IMR-90 (cell line): ENCODE data around the gene DGAT2L6. TPM values are rescaled to one million over a fixed set of nuclear protein-coding genes. Genes with fewer than 3 reads are reported as not detected.

Experiments
- ATAC-seq: fragments of 200-7000 bp; cut with Tn5 transposase; 2 replicates; pipeline ENCODE4 v1.9.1; 2020; ENCODE audit warnings: low read depth, mild to moderate bottlenecking, moderate library complexity
- BruUV-seq: library from RNA; stranded (reverse); fragments of 400-500 nt; replicated peaks from 2 replicates; lab custom pipeline; 2021; lab: Mats Ljungman, UMichigan
- CTCF ChIA-PET: fragments of 300-600 bp; formaldehyde crosslinking; extraction: SDS; loops from one replicate; lab custom pipeline; 2021; ENCODE audit warnings: antibody characterized with exemption; lab: Yijun Ruan, JAX
- POLR2A ChIA-PET: fragments of 300-600 bp; sonication (Branson Sonifier 250); formaldehyde crosslinking; loops from one replicate; lab custom pipeline; 2022; ENCODE audit warnings: antibody characterized with exemption; ENCODE audit not compliant: unreplicated experiment; lab: Charles Lee
- DNase-seq: peaks from one replicate; pipeline ENCODE4 v3.0.0; 2013
- H2AFZ ChIP-seq: replicated peaks from 2 replicates; pipeline ENCODE3; 2013; ENCODE audit warnings: low read length, mild to moderate bottlenecking; ENCODE audit not compliant: poor library complexity
- H2AK5ac ChIP-seq: 2 replicates; pipeline ENCODE4 v1.6.1; 2013; ENCODE audit warnings: low read depth, low read length, inconsistent platforms
- H2AK9ac ChIP-seq: replicated peaks from 2 replicates; pipeline ENCODE3; 2013; ENCODE audit warnings: mild to moderate bottlenecking, low read depth, low read length, moderate library complexity; ENCODE audit not compliant: poor library complexity
- H2BK120ac ChIP-seq: 2 replicates; pipeline ENCODE4 v1.6.1; 2013; ENCODE audit warnings: low read depth, low read length, inconsistent platforms
- H2BK15ac ChIP-seq: 3 replicates; pipeline ENCODE4 v1.6.1; 2013; ENCODE audit warnings: low read depth, low read length, inconsistent platforms
- H2BK20ac ChIP-seq: 2 replicates; pipeline ENCODE4 v1.6.1; 2013; ENCODE audit warnings: low read depth, mild to moderate bottlenecking, inconsistent platforms, low read length, moderate library complexity
- H2BK5ac ChIP-seq: 2 replicates; pipeline ENCODE4 v1.6.1; 2013; ENCODE audit warnings: mild to moderate bottlenecking, low read depth, low read length, inconsistent platforms; ENCODE audit not compliant: poor library complexity, severe bottlenecking
- H3K14ac ChIP-seq: replicated peaks from 2 replicates; pipeline ENCODE4 v1.6.1; 2013; ENCODE audit warnings: low read depth, low read length, inconsistent platforms
- H3K18ac ChIP-seq: 2 replicates; pipeline ENCODE4 v1.6.1; 2013; ENCODE audit warnings: low read depth, low read length, control low read depth
- H3K23ac ChIP-seq: 2 replicates; pipeline ENCODE4 v1.6.1; 2013; ENCODE audit warnings: low read depth, low read length, inconsistent platforms
- H3K27ac ChIP-seq: 2 replicates; pipeline ENCODE4 v1.5.1; 2013; ENCODE audit warnings: mild to moderate bottlenecking, control low read depth, low read length; ENCODE audit not compliant: insufficient read depth
- H3K27me3 ChIP-seq: 2 replicates; pipeline ENCODE4 v1.6.1; 2013; ENCODE audit warnings: low read length; ENCODE audit not compliant: control insufficient read depth, insufficient read depth
- H3K36me3 ChIP-seq: 2 replicates; pipeline ENCODE4 v1.6.1; 2013; ENCODE audit warnings: low read length, mixed read lengths; ENCODE audit not compliant: control insufficient read depth, insufficient read depth
- H3K4ac ChIP-seq: 2 replicates; pipeline ENCODE4 v1.6.1; 2013; ENCODE audit warnings: low read depth, low read length, inconsistent platforms
- H3K4me1 ChIP-seq: 2 replicates; pipeline ENCODE4 v1.6.1; 2013; ENCODE audit warnings: low read length, mixed read lengths; ENCODE audit not compliant: control insufficient read depth, insufficient read depth
- H3K4me2 ChIP-seq: 2 replicates; pipeline ENCODE4 v1.6.1; 2013; ENCODE audit warnings: low read depth, mild to moderate bottlenecking, control low read depth, low read length, moderate library complexity
- H3K4me3 ChIP-seq: 2 replicates; pipeline ENCODE4 v1.5.1; 2013; ENCODE audit warnings: low read depth, mild to moderate bottlenecking, control low read depth, low read length, moderate library complexity; ENCODE audit not compliant: insufficient read depth
- H3K56ac ChIP-seq: 2 replicates; pipeline ENCODE4 v1.6.1; 2013; ENCODE audit warnings: low read length, inconsistent platforms; ENCODE audit not compliant: insufficient read depth; ENCODE audit errors: extremely low read depth
- H3K79me1 ChIP-seq, 2 experiments: 2 replicates each; pipeline ENCODE4 v1.6.1; 2013; ENCODE audit warnings: low read length in 2 of 2, inconsistent platforms in 1 of 2, low read depth in 1 of 2
- H3K9ac ChIP-seq: 2 replicates; pipeline ENCODE4 v1.6.1; 2013; ENCODE audit warnings: low read depth, low read length, control low read depth
- H3K9me1 ChIP-seq: 2 replicates; pipeline ENCODE4 v1.6.1; 2013; ENCODE audit warnings: low read length, inconsistent platforms; ENCODE audit not compliant: insufficient read depth
- H3K9me3 ChIP-seq: 2 replicates; pipeline ENCODE4 v1.6.1; 2013; ENCODE audit warnings: low read length; ENCODE audit not compliant: control insufficient read depth, insufficient read depth
- H4K20me1 ChIP-seq: 2 replicates; pipeline ENCODE4 v1.6.1; 2013; ENCODE audit warnings: low read length, inconsistent platforms; ENCODE audit not compliant: insufficient read depth
- H4K5ac ChIP-seq: 2 replicates; pipeline ENCODE4 v1.6.1; 2013; ENCODE audit warnings: mild to moderate bottlenecking, low read depth, low read length, control low read depth
- H4K8ac ChIP-seq, 2 experiments: 2 replicates each; pipeline ENCODE4 v1.6.1; 2013; ENCODE audit warnings: low read depth in 2 of 2, low read length in 2 of 2, control low read depth in 1 of 2, inconsistent platforms in 1 of 2
- H4K91ac ChIP-seq: 2 replicates; pipeline ENCODE4 v1.6.1; 2013; ENCODE audit warnings: low read depth, low read length, inconsistent platforms; ENCODE audit not compliant: insufficient read depth
- BHLHE40 ChIP-seq: fragments of 150-350 bp; IDR thresholded peaks from 2 replicates; pipeline ENCODE4 v1.6.1; 2016; ENCODE audit warnings: mild to moderate bottlenecking, low read depth, low read length
- CEBPB ChIP-seq: IDR thresholded peaks from 2 replicates; pipeline ENCODE4 v1.6.1; 2012; ENCODE audit warnings: low read depth, low read length, improper control_type of control experiment
- CHD1 ChIP-seq: IDR thresholded peaks from 2 replicates; pipeline ENCODE4 v1.6.1; 2012; ENCODE audit warnings: low read depth, low read length, improper control_type of control experiment
- ELK1 ChIP-seq: fragments of 150-350 bp; IDR thresholded peaks from 2 replicates; pipeline ENCODE4 v1.6.1; 2016; ENCODE audit warnings: low read depth, mild to moderate bottlenecking, low read length, moderate library complexity, borderline replicate concordance
- FOS ChIP-seq: fragments of 150-350 bp; IDR thresholded peaks from 2 replicates; pipeline ENCODE4 v1.6.1; 2016; ENCODE audit warnings: low read depth, low read length
- MAFK ChIP-seq: IDR thresholded peaks from 2 replicates; pipeline ENCODE4 v1.6.1; 2012; ENCODE audit warnings: low read depth, low read length, improper control_type of control experiment
- MAZ ChIP-seq: IDR thresholded peaks from 2 replicates; pipeline ENCODE4 v1.6.1; 2012; ENCODE audit warnings: low read depth, mild to moderate bottlenecking, low read length, improper control_type of control experiment, moderate library complexity, borderline replicate concordance
- MXI1 ChIP-seq: IDR thresholded peaks from 2 replicates; pipeline ENCODE4 v1.6.1; 2012; ENCODE audit warnings: low read depth, mild to moderate bottlenecking, low read length, moderate library complexity, borderline replicate concordance
- NFE2L2 ChIP-seq: fragments of 150-350 bp; IDR thresholded peaks from 2 replicates; pipeline ENCODE4 v1.6.1; 2016; ENCODE audit warnings: low read depth, mild to moderate bottlenecking, low read length
- POLR2A ChIP-seq: IDR thresholded peaks from 2 replicates; pipeline ENCODE4 v1.6.1; 2012; ENCODE audit warnings: mild to moderate bottlenecking, low read depth, low read length
- RAD21 ChIP-seq: IDR thresholded peaks from 2 replicates; pipeline ENCODE4 v1.6.1; 2012; ENCODE audit warnings: low read length, improper control_type of control experiment
- RFX5 ChIP-seq: IDR thresholded peaks from 2 replicates; pipeline ENCODE4 v1.8.0; 2012; ENCODE audit warnings: low read depth, mild to moderate bottlenecking, low read length, moderate library complexity
- SMC3 ChIP-seq: fragments of 150-350 bp; IDR thresholded peaks from 2 replicates; pipeline ENCODE4 v1.6.1; 2016; ENCODE audit warnings: low read depth, mild to moderate bottlenecking, antibody characterized with exemption, low read length, moderate library complexity
- USF2 ChIP-seq: fragments of 150-350 bp; IDR thresholded peaks from 2 replicates; pipeline ENCODE4 v1.6.1; 2017; ENCODE audit warnings: mild to moderate bottlenecking, antibody characterized with exemption, low read length, low read depth
- WGBS, 2 experiments: methylation state at CpG; one replicate each; pipeline versions ENCODE4 v1.1.5 to v1.1.7; 2013; ENCODE audit warnings: missing lambda C conversion rate in 2 of 2; ENCODE audit not compliant: insufficient read length in 1 of 2; ENCODE audit errors: extremely low coverage in 2 of 2; 5-methylcytosine and 5-hydroxymethylcytosine counted together
- dilution Hi-C: fragments of 300-500 bp; cut with HindIII; formaldehyde crosslinking; loops from one replicate; pipeline ENCODE4 v1.14.3; 2018; ENCODE audit warnings: low sequenced_read_pairs; ENCODE audit not compliant: unreplicated experiment
- in situ Hi-C: fragments of 300-500 bp; cut with MboI; formaldehyde crosslinking; loops from 3 replicates; pipeline ENCODE4 v1.14.3; 2019; ENCODE audit warnings: low sequenced_read_pairs, inconsistent platforms, mixed read lengths
- intact Hi-C: fragments of 100-400 bp; cut with micrococcal nuclease; formaldehyde crosslinking; loops from 2 replicates; pipeline ENCODE4 v1.10.0; 2022
- polyA plus RNA-seq, 3 experiments: library from polyadenylated mRNA; depleted of rRNA; stranded (reverse); fragments of >200 nt; gene quantifications; 2 replicates each; pipeline ENCODE4 v1.2.3, GENCODE V29; 2012; ENCODE audit warnings: low replicate concordance in 1 of 3
- total RNA-seq: library from RNA; depleted of rRNA; stranded (reverse); fragments of >200 nt; gene quantifications from 2 replicates; pipeline ENCODE4 v1.2.3, GENCODE V29; 2012
- TF ChIP-seq, protein P1 (sequence below): conservative IDR thresholded peaks from 2 replicates; pipeline ENCODE4 v1.5.1; 2012; ENCODE audit warnings: mild to moderate bottlenecking, low read depth, low read length, improper control_type of control experiment

The DGAT2L6 gene
- total and polyA plus RNA-seq, 2 of the 4 experiments (the other 2 are of a cell fraction), result not detected

DNA sequence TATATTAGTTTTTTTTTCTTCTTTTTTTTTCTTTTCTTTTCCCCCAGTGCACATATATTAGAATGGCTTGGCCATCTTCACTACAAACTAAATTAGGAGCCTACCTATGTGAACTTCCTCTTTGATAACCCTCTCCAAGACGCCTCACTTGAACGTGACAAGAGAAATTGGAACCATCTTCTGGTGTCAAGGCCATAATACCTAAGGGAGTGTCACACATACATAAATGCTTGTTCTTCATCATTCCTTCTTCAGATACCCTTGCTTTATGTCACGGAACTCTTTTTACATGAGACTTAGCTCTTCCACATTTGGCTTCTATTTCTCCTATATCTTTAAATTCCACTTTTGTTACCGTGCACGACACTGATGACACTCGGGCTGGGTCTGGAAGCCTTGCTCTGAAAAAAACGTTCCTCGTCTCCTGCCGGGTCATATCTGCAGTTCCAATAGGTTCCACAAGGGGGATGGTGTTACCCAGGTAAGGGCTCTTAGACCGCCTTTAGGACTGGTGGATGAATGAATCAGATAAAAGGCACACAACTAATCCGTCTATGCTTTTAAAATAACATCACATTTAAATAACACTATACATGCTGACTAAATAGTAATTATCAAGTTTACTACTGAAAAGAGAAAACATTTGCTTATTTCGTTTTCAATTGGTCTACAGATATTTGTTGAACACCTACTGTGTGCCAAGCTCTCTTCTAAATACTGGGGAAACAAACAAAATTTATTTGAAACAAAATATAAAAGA, 19.9 kb downstream of the DGAT2L6 start:
- H4K8ac ChIP-seq, result no peak overlapping the region
- BruUV-seq, result no TSS peak
- WGBS, 2 experiments, result 0% methylated on average over 1 of the region's 12 CpGs; no CpG with 5 or more reads in 1 of the 2 experiments
- DNase-seq (peak; percentile 40), ATAC-seq (peak; percentile 61; the same call in 1 of the 2 replicates)
- ChIA-PET POLR2A (no interaction called here), CTCF (interaction anchor here (1.0 to 1.9 kb wide), 2 partner anchors 9 to 167 kb away, joined by 3 to 4 read pairs; no protein-coding TSS in a partner anchor)
- no peak overlapping the region for H2BK120ac ChIP-seq
- H3K27ac ChIP-seq, result no peak overlapping the region
- no peak overlapping the region for H3K4ac ChIP-seq
- in situ Hi-C loops (no loop called here), intact Hi-C loops (loop anchor here (2.0 kb wide), 1 partner anchor 238 kb away; no protein-coding TSS in a partner anchor), dilution Hi-C loops (no loop called here)
- no peak overlapping the region for H4K5ac ChIP-seq
- no peak overlapping the region for H2BK15ac ChIP-seq
- no peak overlapping the region for H2AK5ac ChIP-seq
- H3K4me1 ChIP-seq, result no peaks in the 10 kb centered on the region
- no peak overlapping the region for H3K14ac ChIP-seq
- no peak overlapping the region for H3K4me3 ChIP-seq
- H3K79me1 ChIP-seq, result no peaks in the 10 kb centered on the region
- H4K91ac ChIP-seq, result no peak overlapping the region
- no peak overlapping the region for H3K9ac ChIP-seq
- no peak for TF ChIP-seq FOS
- TF ChIP-seq POLR2A, result no peak
- TF ChIP-seq, protein P1, sequence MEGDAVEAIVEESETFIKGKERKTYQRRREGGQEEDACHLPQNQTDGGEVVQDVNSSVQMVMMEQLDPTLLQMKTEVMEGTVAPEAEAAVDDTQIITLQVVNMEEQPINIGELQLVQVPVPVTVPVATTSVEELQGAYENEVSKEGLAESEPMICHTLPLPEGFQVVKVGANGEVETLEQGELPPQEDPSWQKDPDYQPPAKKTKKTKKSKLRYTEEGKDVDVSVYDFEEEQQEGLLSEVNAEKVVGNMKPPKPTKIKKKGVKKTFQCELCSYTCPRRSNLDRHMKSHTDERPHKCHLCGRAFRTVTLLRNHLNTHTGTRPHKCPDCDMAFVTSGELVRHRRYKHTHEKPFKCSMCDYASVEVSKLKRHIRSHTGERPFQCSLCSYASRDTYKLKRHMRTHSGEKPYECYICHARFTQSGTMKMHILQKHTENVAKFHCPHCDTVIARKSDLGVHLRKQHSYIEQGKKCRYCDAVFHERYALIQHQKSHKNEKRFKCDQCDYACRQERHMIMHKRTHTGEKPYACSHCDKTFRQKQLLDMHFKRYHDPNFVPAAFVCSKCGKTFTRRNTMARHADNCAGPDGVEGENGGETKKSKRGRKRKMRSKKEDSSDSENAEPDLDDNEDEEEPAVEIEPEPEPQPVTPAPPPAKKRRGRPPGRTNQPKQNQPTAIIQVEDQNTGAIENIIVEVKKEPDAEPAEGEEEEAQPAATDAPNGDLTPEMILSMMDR, result peak; percentile 55
- TF ChIP-seq MAFK, result no peak
- TF ChIP-seq MAZ, result no peak
- TF ChIP-seq NFE2L2, result no peak
- TF ChIP-seq USF2, result no peak
- TF ChIP-seq RAD21, result peak; percentile 54
- peak; percentile 52 for TF ChIP-seq SMC3
- no peak for TF ChIP-seq BHLHE40
- TF ChIP-seq CEBPB, result no peak
- TF ChIP-seq CHD1, result no peak
- no peak for TF ChIP-seq ELK1
- no peak for TF ChIP-seq RFX5
- no peak for TF ChIP-seq MXI1
- no peak overlapping the region for H2BK5ac ChIP-seq
- H2BK20ac ChIP-seq, result no peak overlapping the region
- H2AFZ ChIP-seq, result no peak overlapping the region
- no peaks in the 10 kb centered on the region for H3K36me3 ChIP-seq
- no peak overlapping the region for H3K4me2 ChIP-seq
- no peak overlapping the region for H3K23ac ChIP-seq
- H3K18ac ChIP-seq, result no peak overlapping the region
- no peak overlapping the region for H3K56ac ChIP-seq
- H3K9me3 ChIP-seq, result 0 out of 2 replicates have a peak, but pooled peaks cover 2% of the 10 kb centered on the region
- H3K9me1 ChIP-seq, result no peaks in the 10 kb centered on the region
- no peaks in the 10 kb centered on the region for H4K20me1 ChIP-seq
- peaks cover 8% of the 10 kb centered on the region; the same call in 1 of the 2 replicates for H3K27me3 ChIP-seq
- H2AK9ac ChIP-seq, result no peak overlapping the region
